Stomach smooth muscle (tissue), 2 donors: Measurements from ENCODE around the gene NR3C2.
"Not testable (repeated sequence)": the region's sequence is repeated elsewhere in the genome, so short reads cannot be mapped to it uniquely, and the experiment has no call there.

Source experiments
- H3K27ac ChIP-seq: one replicate; pipeline ENCODE4 v1.7.0; 2013; ENCODE audit warnings: mild to moderate bottlenecking, low read length, inconsistent platforms
- H3K27me3 ChIP-seq, 2 donors: one replicate each; pipeline ENCODE4 v1.7.0; 2013; ENCODE audit warnings: low read length in 2 of 2; ENCODE audit not compliant: insufficient read depth in 2 of 2, control insufficient read depth in 1 of 2
- H3K36me3 ChIP-seq, 2 donors: one replicate each; pipeline ENCODE4 v1.7.0; 2013; ENCODE audit warnings: low read length in 2 of 2; ENCODE audit not compliant: control insufficient read depth in 2 of 2, insufficient read depth in 2 of 2
- H3K4me1 ChIP-seq: one replicate; pipeline ENCODE4 v1.7.0; 2013; ENCODE audit warnings: low read length; ENCODE audit not compliant: control insufficient read depth, insufficient read depth
- H3K4me3 ChIP-seq, 2 donors: one replicate each; pipeline ENCODE4 v1.7.0; 2013; ENCODE audit warnings: low read length in 2 of 2
- H3K9ac ChIP-seq, 2 donors: one replicate each; pipeline ENCODE4 v1.7.0; 2013; ENCODE audit warnings: low read length in 2 of 2, mild to moderate bottlenecking in 1 of 2
- H3K9me3 ChIP-seq, 2 donors: one replicate each; pipeline ENCODE4 v1.7.0; 2013; ENCODE audit warnings: low read length in 2 of 2; ENCODE audit not compliant: control insufficient read depth in 2 of 2
- donor health status: healthy.
- donor health status: Pancreatic carcinoma.

NR3C2 gene

DNA sequence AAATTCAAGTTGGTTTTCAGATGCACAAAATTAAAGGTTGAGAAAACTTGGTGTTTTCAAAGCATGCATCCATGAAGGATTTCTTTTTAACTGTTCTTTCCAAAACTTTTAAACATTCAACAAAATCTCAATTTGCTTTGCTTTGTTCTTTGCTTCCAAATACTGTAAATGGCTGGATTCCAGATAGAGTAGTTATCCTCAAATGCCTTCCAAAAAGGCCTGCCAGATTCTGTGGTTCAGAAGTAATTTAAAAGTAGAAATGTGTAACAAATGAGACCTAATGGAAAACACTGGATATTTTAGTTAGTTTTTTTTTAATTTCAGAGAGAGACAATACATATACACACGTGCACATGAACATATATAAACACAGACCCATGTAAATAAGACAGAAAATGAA lies 97.3 kb downstream of the NR3C2 start:
- Histone ChIP-seq H3K4me1 (peaks cover 8% of the 10 kb centered on the region), H3K36me3 (no peaks in the 10 kb centered on the region), H3K9ac (no peak overlapping the region), H3K27me3 (no peaks in the 10 kb centered on the region), H3K27ac (no peak overlapping the region), H3K4me3 (no peak overlapping the region), H3K9me3 (no peaks in the 10 kb centered on the region)

DNA sequence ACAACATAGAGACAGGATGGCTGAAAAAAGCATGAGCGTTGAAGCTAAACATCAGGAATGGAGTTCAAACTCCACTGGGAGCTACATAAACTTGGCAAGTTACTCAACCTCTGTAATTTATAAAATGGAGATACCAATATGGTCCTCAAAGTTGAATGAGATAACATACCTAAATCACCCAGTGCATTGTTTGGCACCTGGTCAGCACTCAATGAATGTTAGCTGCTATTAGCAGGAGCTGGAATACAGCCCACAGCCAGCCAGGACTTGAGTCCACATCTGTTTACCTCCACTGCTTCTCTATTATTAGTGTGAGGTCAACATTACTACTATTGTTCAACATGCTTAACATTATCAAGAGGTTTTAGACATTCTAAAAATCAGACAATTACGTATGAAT lies 97.9 kb downstream of the NR3C2 start:
- no peaks in the 10 kb centered on the region for H3K27me3 ChIP-seq
- no peaks in the 10 kb centered on the region for H3K36me3 ChIP-seq
- no peak overlapping the region for H3K4me3 ChIP-seq
- peaks cover 8% of the 10 kb centered on the region for H3K4me1 ChIP-seq
- H3K27ac ChIP-seq: no peak overlapping the region
- no peak overlapping the region for H3K9ac ChIP-seq
- H3K9me3 ChIP-seq: no peaks in the 10 kb centered on the region

- no peak overlapping the region for H3K27ac ChIP-seq
- no peak overlapping the region for H3K4me3 ChIP-seq
- peaks cover 8% of the 10 kb centered on the region for H3K4me1 ChIP-seq
Observed at GRCh38 chr4:148341980-148342800, 100.0 kb downstream of the NR3C2 start.

GRCh38 chr4:148335133-148335532 lies 107.1 kb downstream of the NR3C2 start:
- no peaks in the 10 kb centered on the region for H3K9me3 ChIP-seq
- no peak overlapping the region for H3K9ac ChIP-seq

More at GRCh38 chr4:148341980-148342800, 100.0 kb downstream of the NR3C2 start:
- H3K27me3 ChIP-seq: no peaks in the 10 kb centered on the region
- H3K9ac ChIP-seq: no peak overlapping the region
- no peaks in the 10 kb centered on the region for H3K9me3 ChIP-seq
- no peaks in the 10 kb centered on the region for H3K36me3 ChIP-seq

GRCh38 chr4:148333265-148333664 lies 108.9 kb downstream of the NR3C2 start:
- H3K4me1 ChIP-seq: no peaks in the 10 kb centered on the region
- H3K27ac ChIP-seq: no peak overlapping the region
- no peaks in the 10 kb centered on the region for H3K36me3 ChIP-seq
- H3K27me3 ChIP-seq: no peaks in the 10 kb centered on the region
- H3K4me3 ChIP-seq: no peak overlapping the region
- H3K9ac ChIP-seq: no peak overlapping the region
- H3K9me3 ChIP-seq: no peaks in the 10 kb centered on the region

More at GRCh38 chr4:148335133-148335532, 107.1 kb downstream of the NR3C2 start:
- Histone ChIP-seq H3K27ac (no peak overlapping the region), H3K36me3 (no peaks in the 10 kb centered on the region), H3K27me3 (no peaks in the 10 kb centered on the region), H3K4me3 (no peak overlapping the region), H3K4me1 (no peaks in the 10 kb centered on the region)

DNA sequence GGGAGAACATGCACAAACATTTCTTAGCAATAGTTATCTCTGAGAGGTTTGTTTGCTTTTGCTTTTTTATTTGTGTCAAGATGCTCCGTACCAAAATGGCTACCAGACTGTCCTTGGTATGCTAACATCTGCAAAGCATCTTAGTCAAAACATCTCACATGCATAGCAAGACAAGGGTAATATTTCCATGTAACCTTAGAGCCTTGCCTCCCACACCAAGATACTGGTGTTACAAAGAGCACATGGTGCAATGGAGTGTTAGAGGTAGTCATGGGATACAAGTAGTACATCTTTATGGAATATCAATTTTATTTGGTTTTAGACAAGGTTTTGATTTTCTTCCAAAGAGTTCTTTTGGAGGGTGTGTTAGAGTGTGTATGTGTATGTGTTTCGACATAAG lies 109.7 kb downstream of the NR3C2 start:
- Histone ChIP-seq H3K9me3 (no peaks in the 10 kb centered on the region), H3K4me3 (no peak overlapping the region), H3K36me3 (no peaks in the 10 kb centered on the region), H3K27ac (no peak overlapping the region), H3K4me1 (no peaks in the 10 kb centered on the region), H3K27me3 (no peaks in the 10 kb centered on the region), H3K9ac (no peak overlapping the region)

DNA sequence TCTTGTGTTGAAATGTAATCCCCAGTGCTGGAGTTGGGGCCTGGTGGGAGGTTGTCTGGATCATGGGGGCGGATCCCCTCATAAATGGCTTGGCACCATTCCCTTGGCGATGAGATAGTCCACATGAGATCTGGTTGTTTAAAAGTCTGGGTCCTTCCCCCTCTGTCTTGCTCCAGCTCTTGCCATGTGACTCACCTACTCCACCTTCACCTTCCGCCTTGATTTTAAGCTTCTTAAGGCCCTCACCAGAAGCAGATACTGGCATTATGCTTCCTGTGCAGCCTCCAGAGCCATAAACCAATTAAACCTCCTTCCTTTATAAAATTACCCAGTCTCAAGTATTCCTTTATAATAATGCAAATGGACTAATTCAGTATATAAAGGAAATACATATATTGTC lies 111.5 kb downstream of the NR3C2 start:
- Histone ChIP-seq H3K36me3 (no peaks in the 10 kb centered on the region), H3K27me3 (no peaks in the 10 kb centered on the region), H3K9ac (no peak overlapping the region), H3K9me3 (no peaks in the 10 kb centered on the region), H3K4me1 (no peaks in the 10 kb centered on the region), H3K4me3 (no peak overlapping the region), H3K27ac (no peak overlapping the region)

GRCh38 chr4:148330161-148330560 lies 112.1 kb downstream of the NR3C2 start:
- Histone ChIP-seq H3K4me1 (no peaks in the 10 kb centered on the region), H3K36me3 (no peaks in the 10 kb centered on the region), H3K9me3 (no peaks in the 10 kb centered on the region), H3K27ac (no peak overlapping the region), H3K4me3 (no peak overlapping the region), H3K9ac (no peak overlapping the region), H3K27me3 (no peaks in the 10 kb centered on the region)

DNA sequence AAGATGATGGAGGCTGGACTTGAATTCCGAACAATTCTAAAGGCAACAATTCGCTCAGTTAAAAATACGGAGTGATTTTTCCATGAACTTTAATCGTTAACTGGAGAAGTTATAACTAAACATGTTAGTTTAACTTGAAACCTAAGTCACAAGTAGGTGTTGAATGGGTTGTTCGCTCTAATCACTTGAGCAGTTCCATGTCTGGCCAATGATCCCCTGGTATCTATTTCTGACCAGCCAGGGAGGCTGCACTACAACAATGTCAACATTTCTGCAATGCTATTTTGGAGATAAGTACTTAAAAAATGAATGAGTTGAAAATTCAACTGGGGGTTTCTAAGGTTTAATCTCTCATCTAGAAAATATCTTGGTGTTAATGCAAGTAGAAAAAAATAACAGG lies 112.5 kb downstream of the NR3C2 start:
- Histone ChIP-seq H3K27me3 (no peaks in the 10 kb centered on the region), H3K9me3 (no peaks in the 10 kb centered on the region), H3K4me1 (no peaks in the 10 kb centered on the region), H3K27ac (no peak overlapping the region), H3K9ac (no peak overlapping the region), H3K4me3 (no peak overlapping the region), H3K36me3 (no peaks in the 10 kb centered on the region)

- Histone ChIP-seq H3K4me1 (no peaks in the 10 kb centered on the region), H3K36me3 (no peaks in the 10 kb centered on the region), H3K9me3 (no peaks in the 10 kb centered on the region), H3K27ac (no peak overlapping the region), H3K27me3 (no peaks in the 10 kb centered on the region), H3K9ac (no peak overlapping the region), H3K4me3 (no peak overlapping the region)
Observed at GRCh38 chr4:148327683-148328082, 114.5 kb downstream of the NR3C2 start.

DNA sequence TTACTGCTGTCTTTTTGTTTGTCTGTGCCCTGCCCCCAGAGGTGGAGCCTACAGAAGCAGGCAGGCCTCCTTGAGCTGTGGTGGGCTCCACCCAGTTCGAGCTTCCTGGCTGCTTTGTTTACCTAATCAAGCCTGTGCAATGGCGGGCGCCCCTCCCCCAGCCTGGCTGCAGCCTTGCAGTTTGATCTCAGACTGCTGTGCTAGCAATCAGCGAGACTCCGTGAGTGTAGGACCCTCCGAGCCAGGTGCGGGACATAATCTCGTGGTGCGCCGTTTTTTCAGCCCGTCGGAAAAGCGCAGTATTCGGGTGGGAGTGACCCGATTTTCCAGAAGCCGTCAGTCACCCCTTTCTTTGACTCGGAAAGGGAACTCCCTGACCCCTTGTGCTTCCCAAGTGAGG lies 118.9 kb downstream of the NR3C2 start:
- H3K36me3 ChIP-seq, H3K27ac ChIP-seq, H3K27me3 ChIP-seq, H3K9ac ChIP-seq, H3K4me1 ChIP-seq, H3K9me3 ChIP-seq, H3K4me3 ChIP-seq: not testable (repeated sequence)
